Tibial artery (tissue), 4 donors: ENCODE results near the gene LIMK1.

Experiments used
- DNase-seq, 2 donors: peaks; one replicate each; pipeline ENCODE4 v3.0.0-alpha.2; 2019
- H3K27ac ChIP-seq, 2 donors: fragments of 200-600 bp; sonication (generic) in 1 of 2; 1 replicate in 1 of 2; 2 replicates in 1 of 2; pipeline ENCODE4 v1.5.1; 2018 to 2019; ENCODE audit warnings: mild to moderate bottlenecking in 1 of 2
- H3K27me3 ChIP-seq, 2 donors: fragments of 200-600 bp; sonication (generic) in 1 of 2; one replicate each; pipeline versions ENCODE4 v1.5.1 to v1.6.0; 2016 to 2019
- H3K36me3 ChIP-seq, 3 donors: fragments of 200-600 bp; sonication (generic) in 2 of 3; one replicate each; pipeline ENCODE4 v1.5.1; 2016 to 2019; ENCODE audit warnings: mild to moderate bottlenecking in 2 of 3
- H3K4me1 ChIP-seq, 4 donors: fragments of 200-600 bp; sonication (generic) in 2 of 4; 1 replicate in 3 of 4; 2 replicates in 1 of 4; pipeline ENCODE4 v1.5.1; 2016 to 2019
- H3K4me3 ChIP-seq, 2 donors: fragments of 200-600 bp; sonication (generic) in 1 of 2; 1 replicate in 1 of 2; 2 replicates in 1 of 2; pipeline ENCODE4 v1.5.1; 2018 to 2019; ENCODE audit warnings: mild to moderate bottlenecking in 2 of 2
- H3K9me3 ChIP-seq, 3 donors: fragments of 200-600 bp; sonication (generic) in 1 of 3; one replicate each; pipeline ENCODE4 v1.5.1; 2016 to 2019
- CTCF ChIP-seq, 2 experiments: fragments of 200-600 bp in 1 of 2; fragments of 450-650 bp in 1 of 2; IDR thresholded peaks; one replicate each; pipeline ENCODE4 v1.5.1; 2017 to 2019; ENCODE audit warnings: antibody characterized with exemption in 2 of 2, mild to moderate bottlenecking in 1 of 2, moderate library complexity in 1 of 2
- intact Hi-C: fragments of 100-400 bp; cut with DNase I; formaldehyde crosslinking; loops from one replicate; pipeline ENCODE4 v1.15.0; 2023; ENCODE audit warnings: low total_unique reads

The LIMK1 gene

GRCh38 chr7:74149603-74150002 lies 66.0 kb downstream of the LIMK1 start:
- no peak for DNase-seq
- Histone ChIP-seq H3K4me3 (no peak overlapping the region), H3K27ac (no peak overlapping the region), H3K4me1 (no peaks in the 10 kb centered on the region), H3K27me3 (no peaks in the 10 kb centered on the region), H3K36me3 (no peaks in the 10 kb centered on the region), H3K9me3 (no peaks in the 10 kb centered on the region)
- no peak for TF ChIP-seq CTCF (IDR thresholded peaks at IDR 0.05)
- intact Hi-C loops = no loop called here

GRCh38 chr7:74153736-74154135 lies 70.1 kb downstream of the LIMK1 start:
- DNase-seq = no peak
- Histone ChIP-seq H3K4me3 (no peak overlapping the region), H3K27me3 (no peaks in the 10 kb centered on the region), H3K36me3 (no peaks in the 10 kb centered on the region), H3K9me3 (no peaks in the 10 kb centered on the region), H3K27ac (no peak overlapping the region), H3K4me1 (no peaks in the 10 kb centered on the region)
- intact Hi-C loops = no loop called here
- no peak for TF ChIP-seq CTCF (IDR thresholded peaks at IDR 0.05)

GRCh38 chr7:74155810-74156395 lies 72.3 kb downstream of the LIMK1 start:
- Histone ChIP-seq H3K4me1 (no peaks in the 10 kb centered on the region), H3K27ac (no peak overlapping the region), H3K36me3 (no peaks in the 10 kb centered on the region), H3K4me3 (no peak overlapping the region), H3K9me3 (no peaks in the 10 kb centered on the region), H3K27me3 (no peaks in the 10 kb centered on the region)
- DNase-seq = no peak
- TF ChIP-seq CTCF (IDR thresholded peaks at IDR 0.05) = no peak
- intact Hi-C loops = no loop called here

GRCh38 chr7:74157605-74158004 lies 74.0 kb downstream of the LIMK1 start:
- Histone ChIP-seq H3K9me3 (no peaks in the 10 kb centered on the region), H3K27ac (no peak overlapping the region), H3K36me3 (no peaks in the 10 kb centered on the region), H3K4me1 (no peaks in the 10 kb centered on the region), H3K4me3 (no peak overlapping the region), H3K27me3 (no peaks in the 10 kb centered on the region)
- TF ChIP-seq CTCF (IDR thresholded peaks at IDR 0.05) = no peak
- DNase-seq = no peak
- intact Hi-C loops = no loop called here

GRCh38 chr7:74164985-74165456 lies 81.4 kb downstream of the LIMK1 start:
- Histone ChIP-seq H3K27me3 (no peaks in the 10 kb centered on the region), H3K4me1 (no peaks in the 10 kb centered on the region), H3K27ac (no peak overlapping the region), H3K36me3 (no peaks in the 10 kb centered on the region), H3K9me3 (no peaks in the 10 kb centered on the region), H3K4me3 (no peak overlapping the region)
- no peak for DNase-seq
- TF ChIP-seq CTCF (IDR thresholded peaks at IDR 0.05) = peak; percentile 20 to 21
- intact Hi-C loops = no loop called here
